ENCODE measurements around the gene ZNF217.
"Not testable (repeated sequence)": the region's sequence is repeated elsewhere in the genome, so short reads cannot be mapped to it uniquely, and the experiment has no call there.

The ZNF217 gene

DNA sequence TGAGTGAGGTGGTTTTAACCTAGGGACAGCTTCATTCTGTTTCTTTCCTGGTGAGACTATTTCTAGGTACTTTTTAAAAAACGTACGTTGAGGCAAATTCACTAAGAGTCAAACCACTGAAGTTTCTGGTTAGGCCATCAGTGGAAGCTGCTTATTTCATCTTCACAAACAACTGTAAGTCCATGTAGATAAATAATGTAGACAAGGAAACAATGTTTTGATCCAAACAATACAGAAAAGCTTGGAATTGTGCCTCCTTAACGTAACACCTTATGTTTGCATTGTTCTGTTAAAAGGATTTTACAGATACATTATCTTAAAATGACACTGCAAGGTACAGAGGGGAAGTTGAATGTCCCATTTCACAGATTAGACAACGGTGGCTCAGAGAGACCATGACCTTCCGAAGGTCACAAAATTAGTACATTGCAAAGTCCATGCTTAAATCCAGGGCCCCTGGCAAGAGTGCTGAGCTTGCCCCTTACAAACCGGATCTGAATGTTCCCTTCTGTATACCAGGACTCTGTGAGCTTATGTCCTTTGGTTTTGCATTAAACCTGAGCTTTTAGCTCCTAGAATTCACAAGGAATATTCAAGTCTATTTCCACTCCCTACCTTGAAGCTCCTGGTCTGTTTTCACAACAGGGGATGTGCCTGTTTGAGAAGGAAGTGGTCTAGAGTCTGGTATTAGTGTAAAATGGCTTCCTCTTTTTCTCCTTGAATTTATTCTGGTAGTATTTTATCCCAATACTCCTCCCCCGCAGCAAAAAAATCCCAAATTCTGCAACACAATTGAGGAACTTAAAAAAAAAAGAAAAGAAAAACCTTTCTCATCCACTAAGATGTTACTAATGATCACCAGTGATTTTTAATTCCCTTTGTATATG, 28.9 kb upstream of the ZNF217 start:
- DNase-seq (ENCODE audit: extremely low read depth in 1 of 2, low read depth in 1 of 2): no peak

DNA sequence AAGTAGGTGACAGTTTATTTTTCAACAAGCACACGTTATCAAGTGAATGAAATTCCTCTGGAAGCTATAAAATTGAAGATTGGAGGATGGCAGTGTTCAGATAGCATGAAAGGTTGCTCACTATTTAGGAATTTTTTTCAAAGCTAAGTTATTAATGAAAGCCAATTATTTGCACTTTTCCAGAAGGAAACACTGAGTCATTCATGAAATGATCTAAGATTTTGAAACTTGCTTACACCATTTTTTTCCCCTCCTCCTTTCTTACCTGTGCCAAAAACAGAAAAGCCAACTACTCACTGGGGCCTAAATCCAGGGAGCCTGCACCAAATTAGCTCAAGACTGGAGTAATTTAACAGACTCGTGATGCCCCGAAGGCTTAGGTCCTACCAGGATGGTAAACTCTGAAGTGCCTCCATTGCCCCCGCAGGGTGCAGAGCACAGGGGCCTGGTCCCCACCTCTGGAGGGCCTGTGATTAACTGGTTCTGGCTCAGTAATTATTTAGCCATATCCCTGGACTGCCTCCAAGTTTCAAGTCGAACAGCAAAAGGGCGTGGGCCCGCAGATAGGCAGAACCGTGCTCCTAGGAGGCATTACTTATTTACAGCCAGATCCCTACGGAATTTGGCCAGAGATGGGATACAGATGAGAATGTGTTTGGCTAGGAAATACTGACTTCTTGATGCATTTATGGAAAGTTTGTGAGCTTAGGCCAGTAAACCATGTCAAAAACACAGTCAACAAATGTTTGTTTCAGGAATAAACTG, 28.0 kb upstream of the ZNF217 start:
- no peak for DNase-seq (ENCODE audit: extremely low read depth in 1 of 2, low read depth in 1 of 2)

DNA sequence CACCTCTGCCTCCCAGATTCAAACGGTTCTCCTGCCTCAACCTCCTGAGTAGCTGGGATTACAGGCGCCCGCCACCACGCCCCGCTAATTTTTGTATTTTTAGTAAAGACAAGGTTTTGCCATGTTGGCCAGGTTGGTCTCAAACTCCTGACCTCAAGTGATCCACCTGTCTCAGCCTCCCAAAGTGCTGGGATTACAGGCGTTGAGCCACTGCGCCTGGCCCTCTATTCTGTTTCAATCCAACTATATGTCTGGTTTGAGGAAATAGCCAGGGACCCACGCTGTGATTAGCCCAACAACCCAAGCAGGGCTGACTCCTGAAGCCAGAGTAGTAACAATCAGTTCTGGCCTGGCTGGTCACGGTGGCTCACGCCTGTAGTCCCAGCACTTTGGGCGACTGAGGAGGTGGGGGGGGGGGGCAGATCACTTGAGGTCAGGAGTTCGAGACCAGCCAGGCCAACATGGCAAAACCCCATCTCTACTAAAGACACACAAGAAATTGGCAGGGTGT, 24.9 kb upstream of the ZNF217 start:
- DNase-seq (ENCODE audit: extremely low read depth in 1 of 2, low read depth in 1 of 2): not testable (repeated sequence)

DNA sequence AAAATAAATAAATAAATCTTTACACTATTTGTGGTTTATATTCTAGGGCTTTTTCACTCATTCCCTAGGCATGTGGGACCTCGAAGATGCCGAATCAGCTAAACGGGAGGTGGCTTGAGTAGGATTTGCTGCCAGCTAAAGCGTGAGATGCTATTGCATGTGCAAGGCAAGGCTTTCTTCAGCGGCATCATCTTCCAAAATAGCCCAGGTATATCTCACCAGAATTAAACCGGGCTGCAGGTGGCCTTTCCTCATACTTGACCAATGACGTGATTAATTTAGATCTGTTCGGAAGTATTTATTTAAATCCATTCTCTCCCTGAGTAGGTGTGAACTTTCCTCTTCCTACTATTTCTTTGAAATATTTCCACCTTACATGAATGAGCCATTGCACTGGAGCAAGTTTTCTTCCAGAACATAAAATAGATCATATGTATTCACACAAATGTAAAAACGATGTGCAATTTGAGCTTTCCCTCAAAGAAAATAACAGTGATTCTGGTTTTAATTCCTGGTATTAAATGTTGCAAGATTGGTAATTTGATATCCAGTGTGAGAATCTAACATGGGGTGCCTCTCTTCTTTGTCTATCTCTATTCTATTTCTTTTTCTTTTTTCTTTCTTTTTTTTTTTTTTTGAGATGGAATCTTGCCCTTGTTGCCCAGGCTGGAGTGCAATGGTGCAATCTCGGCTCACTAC, 24.3 kb upstream of the ZNF217 start:
- no peak for DNase-seq (ENCODE audit: extremely low read depth in 1 of 2, low read depth in 1 of 2)

DNA sequence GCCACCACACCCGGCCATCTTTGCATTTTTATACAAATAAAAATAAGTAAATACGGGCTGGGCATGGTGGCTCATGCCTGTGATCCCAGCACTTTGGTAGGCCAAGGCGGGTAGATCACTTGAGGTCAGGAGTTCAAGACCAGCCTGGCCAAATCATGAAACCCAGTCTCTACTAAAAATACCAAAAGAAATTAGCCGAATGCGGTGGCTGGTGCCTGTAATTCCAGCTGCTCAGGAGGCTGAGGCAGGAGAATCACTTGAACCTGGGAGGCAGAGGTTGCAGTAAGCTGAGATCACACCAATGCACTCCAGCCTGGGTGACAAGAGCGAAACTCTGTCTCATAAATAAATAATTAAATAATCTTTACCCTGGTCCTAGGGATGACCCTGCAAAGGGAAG, 22.9 kb upstream of the ZNF217 start:
- not testable (repeated sequence) for DNase-seq (ENCODE audit: extremely low read depth in 1 of 2, low read depth in 1 of 2)

DNA sequence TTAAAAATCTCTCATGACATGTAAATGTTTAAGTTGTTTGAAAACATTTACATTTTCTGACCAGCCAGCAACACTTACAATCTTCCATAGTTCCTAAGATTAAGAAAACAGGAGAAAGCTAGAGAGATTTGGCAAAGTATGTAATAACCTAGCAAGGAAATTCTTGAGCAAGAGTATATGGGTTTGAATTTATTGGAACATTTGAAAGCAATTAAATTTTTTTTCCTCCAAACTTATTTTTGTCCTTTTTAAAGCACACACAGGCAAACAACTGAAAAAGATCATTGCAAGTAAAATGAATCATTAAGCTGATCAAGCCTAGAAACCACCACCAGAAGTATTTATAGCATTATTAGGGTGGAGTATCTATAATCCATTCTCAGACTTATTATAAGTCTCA, 20.1 kb upstream of the ZNF217 start:
- no peak for DNase-seq (ENCODE audit: extremely low read depth in 1 of 2, low read depth in 1 of 2)

DNA sequence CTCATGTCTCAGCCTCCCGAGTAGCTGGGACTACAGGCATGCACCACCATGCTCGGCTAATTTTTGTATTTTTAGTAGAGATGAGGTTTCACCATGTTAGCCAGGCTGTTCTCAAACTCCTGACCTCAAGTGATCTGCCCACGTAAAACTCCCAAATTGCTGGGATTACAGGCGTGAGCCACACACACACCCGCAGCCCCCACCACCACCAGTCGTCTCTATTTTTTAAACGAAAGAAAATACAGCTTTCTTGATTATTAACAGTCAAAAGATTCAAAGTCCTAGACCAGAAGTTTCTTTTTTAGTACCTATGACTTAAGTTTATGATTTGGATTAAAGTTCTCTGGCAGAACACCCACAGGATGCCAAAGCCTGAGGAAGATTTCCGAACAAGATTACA, 18.6 kb upstream of the ZNF217 start:
- DNase-seq (ENCODE audit: extremely low read depth in 1 of 2, low read depth in 1 of 2): not testable (repeated sequence)

DNA sequence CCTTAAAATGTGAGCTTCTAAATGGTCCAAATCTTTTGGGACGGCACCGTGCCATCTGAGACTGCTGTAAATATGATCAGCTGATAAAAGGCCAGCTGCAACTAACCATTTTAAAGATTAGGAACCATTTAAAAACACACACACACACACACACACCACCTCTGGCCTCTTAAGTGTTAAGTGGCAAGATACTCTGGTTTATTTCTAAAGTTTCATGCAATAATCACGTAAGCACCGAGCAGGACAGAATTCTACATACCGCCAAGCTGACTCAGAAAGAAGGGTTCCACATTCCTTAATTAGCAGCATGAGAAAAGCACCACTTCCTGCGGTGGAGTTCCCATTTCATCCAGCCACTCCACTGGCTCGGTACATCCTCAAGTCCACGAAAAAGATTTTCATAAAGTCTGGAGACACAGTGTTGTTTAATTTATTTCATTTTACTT, 17.8 kb upstream of the ZNF217 start:
- no peak for DNase-seq (ENCODE audit: extremely low read depth in 1 of 2, low read depth in 1 of 2)

DNA sequence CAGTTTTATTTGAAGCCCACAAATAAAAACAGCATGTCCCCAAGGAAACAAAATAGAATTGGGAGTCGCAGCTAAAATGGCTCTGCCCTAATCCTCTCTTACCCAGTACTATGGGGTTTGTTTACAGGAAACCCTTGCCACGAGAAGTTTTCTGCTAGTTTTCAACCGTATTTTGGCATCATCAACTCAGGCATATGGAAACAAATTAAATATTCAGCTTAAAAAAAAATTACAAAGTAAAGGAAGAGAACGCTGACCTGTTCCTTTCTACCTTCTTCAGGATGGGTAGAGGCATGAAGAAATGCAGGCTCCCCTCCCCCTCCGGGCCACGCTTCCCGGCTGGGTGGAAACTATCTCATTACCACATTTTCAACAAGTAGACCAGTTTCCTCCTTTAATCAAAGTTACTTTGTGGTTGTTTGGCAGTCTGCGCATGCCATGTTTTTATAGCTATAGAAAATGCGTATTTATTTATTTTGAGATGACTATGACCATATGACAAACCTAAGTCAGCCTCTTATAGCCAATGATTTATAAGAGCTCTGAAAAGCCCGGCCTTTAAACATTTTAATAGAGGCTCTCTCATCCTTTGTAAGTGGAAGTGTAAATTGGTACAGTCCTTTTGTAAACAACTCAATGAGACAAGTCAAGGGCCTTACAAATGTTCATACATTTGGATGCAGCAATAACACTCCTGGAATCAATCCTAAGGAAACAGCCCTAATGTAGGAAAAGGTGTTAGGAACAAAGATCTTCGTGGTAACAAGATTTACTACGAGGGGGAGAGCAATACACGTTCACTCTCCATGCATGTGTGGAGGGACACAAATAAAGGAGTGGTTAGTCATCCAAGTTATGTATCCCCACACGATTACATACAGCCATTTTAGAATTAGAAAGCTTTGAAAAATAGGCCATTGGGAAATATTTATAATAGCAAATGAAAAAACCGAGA, 16.1 kb upstream of the ZNF217 start:
- DNase-seq (ENCODE audit: extremely low read depth in 1 of 2, low read depth in 1 of 2): peak in 1 of 2 donors; percentile 67

DNA sequence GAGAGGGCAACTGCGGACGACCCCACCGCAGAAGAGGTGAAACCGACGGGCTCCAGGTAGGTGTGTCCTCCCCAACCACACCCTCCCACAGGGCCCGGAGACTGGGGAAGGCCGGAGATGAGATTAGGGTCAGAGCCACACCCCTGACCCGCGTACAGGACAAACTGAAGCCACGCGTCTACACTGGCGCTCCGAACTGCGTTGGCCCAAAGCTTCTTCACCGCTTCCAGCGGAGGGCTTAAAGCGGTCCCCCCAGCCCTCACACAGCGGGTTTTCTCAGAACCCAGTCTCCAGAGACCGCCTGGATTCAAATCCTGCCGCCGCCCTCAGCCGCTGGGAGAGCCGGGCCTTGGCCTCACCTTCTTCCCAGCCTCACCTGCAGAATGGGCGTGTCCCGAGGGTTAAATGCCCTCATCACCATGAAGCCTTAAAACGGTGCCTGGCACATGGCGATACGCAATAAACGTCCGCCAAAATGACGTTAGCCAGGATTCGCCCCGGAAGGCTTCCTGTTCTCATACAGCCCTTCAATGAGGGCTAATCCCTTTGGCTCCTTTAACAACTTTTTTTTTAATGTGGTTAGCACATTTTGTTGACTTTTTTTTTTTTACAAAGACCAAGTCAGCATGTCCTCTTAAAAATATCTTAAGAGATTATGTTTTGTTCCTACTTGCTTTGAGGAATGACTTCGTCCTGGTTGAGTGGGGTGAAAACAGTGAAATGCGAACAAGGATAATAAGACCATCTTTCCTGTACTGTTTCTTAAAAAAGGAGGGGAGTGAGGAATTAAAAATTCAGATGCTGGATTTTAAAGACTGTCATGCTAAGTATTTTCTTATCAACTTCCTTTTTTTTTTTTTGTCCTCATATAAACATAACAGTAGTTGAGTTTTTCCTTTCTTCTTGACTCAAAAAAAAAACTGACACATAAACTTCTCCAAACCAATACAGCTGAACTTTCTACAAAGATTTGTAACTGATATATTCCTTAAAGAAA, 15.1 kb upstream of the ZNF217 start:
- no peak for DNase-seq (ENCODE audit: extremely low read depth in 1 of 2, low read depth in 1 of 2)

DNA sequence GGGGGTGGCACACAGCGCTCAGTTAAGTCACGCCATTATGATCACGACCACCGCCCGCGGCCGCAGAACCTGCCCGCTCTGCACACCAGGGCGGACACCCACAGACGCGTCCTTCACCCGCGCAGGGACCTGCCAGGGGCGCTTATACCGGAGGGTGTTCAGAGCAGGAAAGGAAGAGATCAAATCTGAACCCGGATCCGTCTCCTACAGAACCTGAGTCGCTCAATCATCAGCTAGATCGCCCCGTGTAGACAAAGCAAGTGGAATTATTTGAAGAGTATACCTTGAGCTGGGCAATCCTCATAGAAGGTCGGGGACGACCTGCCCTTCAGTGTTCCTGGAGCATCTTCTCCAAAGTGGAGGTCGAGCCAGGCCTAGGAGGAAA, 14.4 kb upstream of the ZNF217 start:
- no peak for DNase-seq (ENCODE audit: extremely low read depth in 1 of 2, low read depth in 1 of 2)

DNA sequence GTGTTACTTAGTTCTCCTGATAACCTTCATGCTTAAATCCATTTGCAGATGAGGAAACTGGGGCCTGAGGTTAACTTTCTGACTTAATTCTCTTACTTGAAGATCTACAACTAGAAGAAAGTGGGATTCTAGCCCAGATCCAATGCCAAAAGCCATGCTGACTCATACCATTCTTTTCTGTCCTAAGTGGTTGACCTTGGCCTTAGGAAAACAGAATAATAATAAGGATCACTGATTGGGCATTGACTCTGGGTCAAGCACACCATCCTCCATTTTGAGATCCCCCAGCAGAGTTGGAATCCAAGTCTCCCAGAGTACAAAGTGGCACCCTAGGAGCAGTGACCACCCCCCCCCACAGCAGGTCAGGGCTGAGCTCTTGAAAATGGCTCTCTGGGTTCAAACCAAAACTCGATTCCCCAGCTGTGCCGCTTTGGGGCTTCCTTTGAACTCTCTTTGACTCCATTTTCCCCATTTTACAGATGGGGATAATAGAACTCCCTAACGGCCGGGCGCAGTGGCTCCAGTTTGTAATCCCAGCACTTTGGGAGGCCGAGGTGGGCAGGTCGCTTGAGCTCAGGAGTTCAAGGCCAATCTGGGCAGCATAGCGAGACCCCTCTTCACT, 12.8 kb upstream of the ZNF217 start:
- no peak for DNase-seq (ENCODE audit: extremely low read depth in 1 of 2, low read depth in 1 of 2)

DNA sequence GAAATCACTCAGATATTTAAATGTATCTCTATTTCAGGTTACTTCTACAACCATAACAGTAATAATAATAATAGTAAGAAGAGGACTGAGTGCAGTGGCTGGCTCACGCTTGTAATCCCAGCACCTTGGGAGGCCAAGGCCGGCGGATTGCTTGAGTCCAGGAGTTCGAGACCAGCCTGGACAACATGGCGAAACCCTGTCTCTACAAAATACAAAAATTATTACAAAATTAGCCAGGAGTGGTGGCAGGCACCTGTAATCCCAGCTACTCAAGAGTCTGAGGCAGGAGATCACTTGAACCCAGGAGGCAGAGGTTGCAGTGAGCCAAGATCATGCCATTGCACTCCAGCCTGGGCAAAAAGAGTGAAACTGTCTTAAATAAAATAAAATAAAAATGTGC, 11.8 kb upstream of the ZNF217 start:
- not testable (repeated sequence) for DNase-seq (ENCODE audit: extremely low read depth in 1 of 2, low read depth in 1 of 2)

DNA sequence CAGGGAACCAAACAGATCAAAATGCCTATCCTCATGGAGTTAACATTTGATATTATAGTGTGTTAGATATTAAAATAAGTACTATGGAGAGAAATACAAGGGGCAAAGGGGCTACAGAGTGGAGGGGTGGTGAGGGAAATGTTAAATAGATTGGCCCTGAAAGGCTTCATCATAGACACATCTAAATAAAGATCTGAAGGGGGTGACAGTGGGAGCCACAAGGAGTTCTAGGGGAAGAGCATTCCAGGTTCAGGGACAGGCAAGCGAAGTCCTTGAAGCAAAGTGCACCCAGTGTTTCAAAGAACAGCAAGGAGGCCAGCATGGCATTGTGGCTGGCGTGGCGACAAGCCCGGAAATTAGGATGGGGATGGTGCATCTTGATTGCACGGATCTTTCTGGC, 11.2 kb upstream of the ZNF217 start:
- DNase-seq (ENCODE audit: extremely low read depth in 1 of 2, low read depth in 1 of 2): not testable (repeated sequence)

DNA sequence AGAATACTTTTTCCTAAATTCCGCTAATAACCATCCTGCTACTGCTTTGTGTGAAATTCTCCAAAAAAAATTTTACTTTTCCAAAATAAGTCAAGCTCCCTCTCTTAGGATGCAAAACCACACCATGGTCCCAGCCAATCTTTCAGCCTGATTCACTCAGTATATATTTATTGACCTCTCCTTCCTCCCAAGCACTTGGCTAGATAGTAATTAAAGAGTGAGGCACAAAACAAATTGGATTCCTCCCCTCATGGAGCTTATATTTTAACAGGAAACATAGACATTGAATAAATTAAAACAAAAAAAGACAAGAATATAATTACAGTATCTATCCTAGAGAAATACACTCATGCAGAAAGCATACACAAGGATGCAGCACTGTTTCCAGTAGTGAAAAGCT, 9.0 kb upstream of the ZNF217 start:
- DNase-seq (ENCODE audit: extremely low read depth in 1 of 2, low read depth in 1 of 2): no peak

DNA sequence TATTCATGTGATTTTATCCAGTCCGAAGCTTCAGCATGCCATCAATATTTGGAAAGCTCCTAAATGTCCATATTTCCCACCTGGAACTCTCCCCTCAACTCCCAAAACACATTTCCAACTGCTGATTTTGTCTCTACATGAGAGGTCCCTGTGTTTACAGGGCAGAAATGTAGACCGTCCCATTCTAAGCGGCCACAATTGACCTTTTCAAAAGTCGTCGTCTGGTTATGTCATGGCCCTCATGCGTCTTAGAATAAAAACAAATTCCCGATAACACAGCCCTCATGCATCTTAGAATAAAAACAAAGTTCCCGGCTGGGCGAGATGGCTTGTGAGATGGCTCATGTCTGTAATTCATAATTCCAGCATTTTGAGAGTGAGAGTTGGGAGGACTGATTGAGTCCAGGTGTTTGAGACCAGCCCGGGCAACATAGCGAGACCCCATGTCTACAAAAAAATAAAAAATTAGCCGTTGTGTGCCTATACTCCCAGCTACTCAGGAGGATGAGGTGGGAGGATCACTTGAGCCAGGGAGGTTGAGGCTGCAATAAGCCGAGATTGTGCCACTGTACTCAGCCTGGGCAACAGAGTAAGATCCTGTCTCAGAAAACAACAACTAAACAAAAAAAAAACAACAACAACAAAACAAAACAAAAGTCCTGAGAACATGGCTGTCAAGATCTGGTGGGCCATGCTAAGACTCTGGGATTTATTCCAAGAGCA, 6.4 kb upstream of the ZNF217 start:
- DNase-seq (ENCODE audit: extremely low read depth in 1 of 2, low read depth in 1 of 2): no peak

DNA sequence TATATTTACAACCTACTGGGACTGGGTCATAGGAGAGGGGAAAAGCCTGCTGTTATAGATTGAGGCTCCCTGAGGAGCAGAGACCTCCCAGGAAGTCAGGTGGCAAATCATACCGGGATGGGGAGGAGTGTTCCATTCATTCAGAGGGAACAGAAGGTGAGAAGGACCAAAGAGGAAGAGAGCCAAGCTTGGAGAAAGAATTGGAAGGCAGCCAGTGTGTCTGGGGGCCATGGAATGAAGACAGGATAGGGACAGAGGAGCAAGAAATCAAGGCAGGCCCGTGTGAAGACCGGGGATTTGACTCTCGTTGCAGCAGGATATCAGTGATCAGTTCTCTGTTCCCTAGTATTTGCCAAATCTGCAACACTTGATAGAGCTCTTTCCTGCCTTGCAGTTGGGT, 5.7 kb upstream of the ZNF217 start:
- DNase-seq (ENCODE audit: extremely low read depth in 1 of 2, low read depth in 1 of 2): no peak

DNA sequence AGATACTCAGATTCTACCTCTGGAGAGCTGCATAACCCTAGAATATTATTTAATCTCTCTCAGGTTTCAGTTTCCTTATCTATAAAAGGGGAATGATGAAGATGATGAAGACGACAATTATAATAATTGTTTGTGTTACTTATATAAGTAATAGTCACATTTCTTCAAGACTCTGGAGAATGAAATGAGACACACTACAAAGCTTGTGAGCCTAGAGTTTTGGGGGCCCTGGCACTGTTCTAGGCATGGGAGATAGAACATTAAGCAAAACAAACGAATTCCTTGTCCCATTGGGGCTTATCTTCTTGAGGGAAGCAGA, 5.4 kb upstream of the ZNF217 start:
- no peak for DNase-seq (ENCODE audit: extremely low read depth in 1 of 2, low read depth in 1 of 2)

Data from stimulated activated CD8-positive, alpha-beta memory T cell treated with anti-CD3 and anti-CD28 coated beads, Interleukin-7, amount 100 ng/mL, for 48 hours (primary cell).